MM.1S (cell line): ENCODE measurements around the gene SELENBP1.

Experiments
- CTCF ChIP-seq: fragments of 300-600 bp; sonication (generic); IDR thresholded peaks from 2 replicates; pipeline ENCODE4 v1.5.1; 2016; ENCODE audit warnings: antibody characterized with exemption, low read length, mixed read lengths
- EZH2phosphoT487 ChIP-seq: fragments of 300-600 bp; sonication (generic); IDR thresholded peaks from 2 replicates; pipeline ENCODE4 v1.6.1; 2018; ENCODE audit warnings: antibody characterized with exemption, low read length

- TF ChIP-seq CTCF (no peak), EZH2phosphoT487 (no peak)
Observed at GRCh38 chr1:151370211-151370911, 2.1 kb downstream of the SELENBP1 start.
